GM18951 (cell line): ENCODE results near the gene PRR5L.

Experiments used
- POLR2A ChIP-seq: IDR thresholded peaks from 4 replicates; pipeline ENCODE4 v1.6.1; 2011; ENCODE audit warnings: mild to moderate bottlenecking; ENCODE audit not compliant: insufficient read length, insufficient read depth; ENCODE audit errors: extremely low read depth
- in situ Hi-C: fragments of 300-500 bp; cut with MboI; formaldehyde crosslinking; loops from one replicate; pipeline ENCODE4 v1.12.0; 2022; ENCODE audit warnings: low sequenced_read_pairs, mixed read lengths, inconsistent platforms; ENCODE audit not compliant: unreplicated experiment

Gene PRR5L

GRCh38 chr11:36459046-36459445 lies 163.0 kb downstream of the PRR5L start:
- in situ Hi-C loops: no loop called here
- no peak for TF ChIP-seq POLR2A

- no peak for TF ChIP-seq POLR2A
- in situ Hi-C loops: no loop called here
These were observed 164.1 kb downstream of the PRR5L start for GRCh38 chr11:36460220-36460619.

- no peak for TF ChIP-seq POLR2A
- in situ Hi-C loops: no loop called here
These were observed 166.2 kb downstream of the PRR5L start for GRCh38 chr11:36462321-36462720.

- no peak for TF ChIP-seq POLR2A
- in situ Hi-C loops: no loop called here
These were observed 167.7 kb downstream of the PRR5L start for GRCh38 chr11:36463781-36464180.

- TF ChIP-seq POLR2A: no peak
- in situ Hi-C loops: no loop called here
These were observed 168.6 kb downstream of the PRR5L start for GRCh38 chr11:36464720-36465119.

GRCh38 chr11:36465449-36466163 lies 169.5 kb downstream of the PRR5L start:
- TF ChIP-seq POLR2A: no peak
- in situ Hi-C loops: no loop called here

- TF ChIP-seq POLR2A: no peak
- in situ Hi-C loops: no loop called here
These were observed 170.9 kb downstream of the PRR5L start for GRCh38 chr11:36467012-36467411.

- TF ChIP-seq POLR2A: no peak
- in situ Hi-C loops: no loop called here
These were observed 171.8 kb downstream of the PRR5L start for GRCh38 chr11:36467916-36468315.

- in situ Hi-C loops: no loop called here
These were observed 173.0 kb downstream of the PRR5L start for GRCh38 chr11:36469063-36469462.

GRCh38 chr11:36469881-36470802 lies 174.1 kb downstream of the PRR5L start:
- TF ChIP-seq POLR2A: no peak
- in situ Hi-C loops: no loop called here

More at GRCh38 chr11:36469063-36469462, 173.0 kb downstream of the PRR5L start:
- no peak for TF ChIP-seq POLR2A

GRCh38 chr11:36471577-36471976 lies 175.5 kb downstream of the PRR5L start:
- no peak for TF ChIP-seq POLR2A
- in situ Hi-C loops: no loop called here

GRCh38 chr11:36475192-36475591 lies 179.1 kb downstream of the PRR5L start:
- in situ Hi-C loops: no loop called here
- no peak for TF ChIP-seq POLR2A

- in situ Hi-C loops: no loop called here
- no peak for TF ChIP-seq POLR2A
These were observed 182.7 kb downstream of the PRR5L start for GRCh38 chr11:36478700-36479329.
